BJ (cell line): ENCODE measurements around the gene GFOD2. TPM values are rescaled to one million over a fixed set of nuclear protein-coding genes. Genes with fewer than 3 reads are reported as not detected.
"Not testable (repeated sequence)": the region's sequence is repeated elsewhere in the genome, so short reads cannot be mapped to it uniquely, and the experiment has no call there.

Experiments used
- CTCF ChIA-PET: fragments of 350-600 bp; formaldehyde crosslinking; extraction: SDS; loops from one replicate; lab custom pipeline; 2021; ENCODE audit warnings: antibody characterized with exemption, inconsistent platforms; lab: Yijun Ruan, JAX
- POLR2A ChIA-PET: fragments of 300-600 bp; sonication (Branson Sonifier 250); formaldehyde crosslinking; extraction: SDS; loops from one replicate; lab custom pipeline; 2021; ENCODE audit warnings: antibody characterized with exemption; lab: Charles Lee
- DNase-seq: peaks from one replicate; pipeline ENCODE4 v3.0.0-alpha.2; 2011; ENCODE audit warnings: low read depth
- H3K27me3 ChIP-seq: 2 replicates; pipeline ENCODE4 v1.6.0; 2011; ENCODE audit warnings: low read length; ENCODE audit not compliant: control insufficient read depth, insufficient read depth
- H3K36me3 ChIP-seq: 2 replicates; pipeline ENCODE4 v1.5.1; 2011; ENCODE audit warnings: low read length; ENCODE audit not compliant: control insufficient read depth, insufficient read depth
- H3K4me3 ChIP-seq: 2 replicates; pipeline ENCODE4 v1.5.1; 2011; ENCODE audit warnings: low read depth, mild to moderate bottlenecking, control low read depth, low read length
- polyA plus RNA-seq: library from polyadenylated mRNA; depleted of rRNA; stranded (reverse); fragments of >200 nt; gene quantifications from 2 replicates; pipeline ENCODE4 v1.2.3, GENCODE V29; 2011
- TF ChIP-seq, protein P1 (sequence below): IDR thresholded peaks from 2 replicates; pipeline ENCODE4 v1.5.1; 2011; ENCODE audit warnings: low read depth, mild to moderate bottlenecking, control low read depth, inconsistent platforms, low read length, moderate library complexity; ENCODE audit not compliant: insufficient read depth

The GFOD2 gene
- polyA plus RNA-seq, 1 experiment, result 13.6 TPM

- Histone ChIP-seq H3K27me3 (no peaks in the 10 kb centered on the region), H3K4me3 (no peak overlapping the region), H3K36me3 (peaks cover 1% of the 10 kb centered on the region; the same call in 1 of the 2 replicates)
- POLR2A ChIA-PET, result no interaction called here
- DNase-seq, result no peak
- CTCF ChIA-PET, result interaction anchor here (1.1 to 1.4 kb wide), 2 partner anchors 10 to 29 kb away, joined by 3 to 4 read pairs; no protein-coding TSS in a partner anchor
- TF ChIP-seq, protein P1, sequence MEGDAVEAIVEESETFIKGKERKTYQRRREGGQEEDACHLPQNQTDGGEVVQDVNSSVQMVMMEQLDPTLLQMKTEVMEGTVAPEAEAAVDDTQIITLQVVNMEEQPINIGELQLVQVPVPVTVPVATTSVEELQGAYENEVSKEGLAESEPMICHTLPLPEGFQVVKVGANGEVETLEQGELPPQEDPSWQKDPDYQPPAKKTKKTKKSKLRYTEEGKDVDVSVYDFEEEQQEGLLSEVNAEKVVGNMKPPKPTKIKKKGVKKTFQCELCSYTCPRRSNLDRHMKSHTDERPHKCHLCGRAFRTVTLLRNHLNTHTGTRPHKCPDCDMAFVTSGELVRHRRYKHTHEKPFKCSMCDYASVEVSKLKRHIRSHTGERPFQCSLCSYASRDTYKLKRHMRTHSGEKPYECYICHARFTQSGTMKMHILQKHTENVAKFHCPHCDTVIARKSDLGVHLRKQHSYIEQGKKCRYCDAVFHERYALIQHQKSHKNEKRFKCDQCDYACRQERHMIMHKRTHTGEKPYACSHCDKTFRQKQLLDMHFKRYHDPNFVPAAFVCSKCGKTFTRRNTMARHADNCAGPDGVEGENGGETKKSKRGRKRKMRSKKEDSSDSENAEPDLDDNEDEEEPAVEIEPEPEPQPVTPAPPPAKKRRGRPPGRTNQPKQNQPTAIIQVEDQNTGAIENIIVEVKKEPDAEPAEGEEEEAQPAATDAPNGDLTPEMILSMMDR, result no peak
These were observed 17.0 kb downstream of the GFOD2 start for GRCh38 chr16:67702130-67702529.

- ChIA-PET CTCF (interaction anchor here (1.1 to 1.4 kb wide), 2 partner anchors 9 to 29 kb away, joined by 3 to 4 read pairs; no protein-coding TSS in a partner anchor), POLR2A (no interaction called here)
- TF ChIP-seq, protein P1, result no peak
- Histone ChIP-seq H3K27me3 (no peaks in the 10 kb centered on the region), H3K4me3 (no peak overlapping the region), H3K36me3 (peaks cover 1% of the 10 kb centered on the region; the same call in 1 of the 2 replicates)
- DNase-seq, result no peak
These were observed 17.7 kb downstream of the GFOD2 start for GRCh38 chr16:67701420-67701819.

DNA sequence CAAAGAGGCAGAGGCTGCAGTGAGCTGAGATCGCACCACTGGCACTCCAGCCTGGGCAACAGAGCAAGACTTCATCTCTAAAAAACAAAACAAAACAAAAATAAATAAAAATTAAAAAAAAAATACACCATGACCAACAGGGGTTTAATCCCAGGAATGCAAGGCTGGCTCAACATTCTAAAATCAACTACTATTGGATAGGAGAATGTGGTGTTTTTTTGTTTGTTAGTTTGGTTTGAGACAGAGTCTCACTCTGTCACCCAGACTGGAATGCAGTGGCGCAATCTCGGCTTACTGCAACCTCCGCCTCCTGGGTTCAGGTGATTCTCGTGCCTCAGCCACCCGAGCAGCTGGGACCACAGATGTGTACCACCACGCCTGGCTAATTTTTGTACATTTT, 19.9 kb downstream of the GFOD2 start:
- CTCF ChIA-PET, result interaction anchor here (0.6 to 1.0 kb wide), 2 partner anchors 208 to 218 kb away, joined by 3 read pairs; partner anchors contain the start of gene ATP6V0D1
- TF ChIP-seq, protein P1, result no peak
- Histone ChIP-seq H3K27me3 (no peaks in the 10 kb centered on the region), H3K4me3 (no peak overlapping the region), H3K36me3 (peaks cover 1% of the 10 kb centered on the region; the same call in 1 of the 2 replicates)
- DNase-seq, result no peak
- POLR2A ChIA-PET, result no interaction called here

DNA sequence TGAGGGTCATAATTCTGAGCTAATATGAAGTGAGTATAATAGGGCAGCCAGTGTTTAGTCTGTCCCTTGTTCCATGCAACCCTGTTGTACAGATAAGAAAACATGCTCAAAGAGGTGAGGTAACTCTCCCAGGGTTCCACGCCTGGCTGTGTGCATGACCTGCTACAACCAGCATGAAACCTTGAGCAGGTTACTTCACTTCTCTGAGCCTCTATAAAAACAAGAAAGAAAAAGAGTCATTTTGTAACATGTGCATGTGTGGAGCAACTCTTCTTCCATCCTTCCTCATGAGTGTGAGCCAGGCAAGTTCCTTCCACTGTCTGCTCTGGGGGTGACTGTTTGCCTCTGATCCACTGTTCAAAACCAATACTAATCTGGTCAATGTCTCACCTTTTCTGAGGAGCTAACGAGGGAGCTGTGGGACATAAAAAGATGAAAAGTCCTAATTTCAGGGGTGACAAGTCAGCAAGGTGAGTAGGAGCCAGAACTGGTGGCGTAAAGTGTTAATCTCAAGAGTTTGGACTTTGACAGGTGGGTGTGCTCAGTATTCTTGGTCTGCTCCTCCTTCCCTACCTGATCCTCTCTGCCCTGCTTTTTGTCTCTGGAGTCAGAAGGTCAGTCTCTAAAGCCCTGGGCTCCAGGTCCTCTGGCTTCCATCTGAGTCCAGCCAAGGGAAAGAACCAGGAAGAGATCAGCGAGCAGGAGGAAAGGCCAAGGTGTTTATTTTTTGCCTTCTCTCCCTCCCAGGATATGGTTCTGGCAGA, 21.5 kb downstream of the GFOD2 start:
- no peak overlapping the region for H3K4me3 ChIP-seq
- POLR2A ChIA-PET, result no interaction called here
- DNase-seq, result no peak
- no peaks in the 10 kb centered on the region for H3K27me3 ChIP-seq
- peaks cover 1% of the 10 kb centered on the region; the same call in 1 of the 2 replicates for H3K36me3 ChIP-seq
- CTCF ChIA-PET, result interaction anchor here (1.4 kb wide), 1 partner anchor 25 kb away, joined by 3 read pairs; no protein-coding TSS in a partner anchor
- TF ChIP-seq, protein P1, result no peak

DNA sequence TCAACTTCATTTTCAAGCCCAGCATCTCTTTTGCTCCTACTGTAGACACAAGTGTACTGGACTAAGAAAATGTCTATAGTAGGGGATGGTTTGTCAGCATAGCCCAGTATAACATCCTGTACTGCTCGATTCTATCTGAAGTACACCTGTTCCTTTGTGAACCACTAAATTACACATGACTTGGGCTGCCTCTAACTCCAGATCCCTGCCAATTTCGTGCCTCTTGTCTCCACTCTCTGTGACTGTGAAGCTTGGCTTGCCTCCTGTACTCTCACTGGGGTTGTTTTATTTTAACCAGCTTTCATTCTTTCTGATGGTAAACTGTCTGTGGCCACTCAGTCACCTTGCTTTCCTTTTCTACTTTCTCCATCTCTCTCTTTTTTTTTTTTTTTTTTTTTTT, 24.5 kb downstream of the GFOD2 start:
- no peak overlapping the region for H3K4me3 ChIP-seq
- H3K27me3 ChIP-seq, result no peaks in the 10 kb centered on the region
- DNase-seq, result no peak
- POLR2A ChIA-PET, result interaction anchor here (0.7 kb wide), 1 partner anchor 24 kb away, joined by 6 read pairs; the partner anchor contains the start of gene GFOD2
- TF ChIP-seq, protein P1, result no peak
- CTCF ChIA-PET, result no interaction called here
- peaks cover 1% of the 10 kb centered on the region; the same call in 1 of the 2 replicates for H3K36me3 ChIP-seq

GRCh38 chr16:67693517-67694285, 25.4 kb downstream of the GFOD2 start:
- POLR2A ChIA-PET, result interaction anchor here (0.7 kb wide), 1 partner anchor 10 kb away, joined by 5 read pairs; no protein-coding TSS in a partner anchor

More at GRCh38 chr16:67693517-67694285, 25.4 kb downstream of the GFOD2 start:
- H3K4me3 ChIP-seq, H3K36me3 ChIP-seq, H3K27me3 ChIP-seq, DNase-seq: not testable (repeated sequence)
- CTCF ChIA-PET, result interaction anchor here (1.0 to 2.2 kb wide), 2 partner anchors 123 to 173 kb away, joined by 3 to 7 read pairs; no protein-coding TSS in a partner anchor
